ENCODE results near the gene DDX54.
A peak's percentile ranks its signal among the peaks of the same experiment; 100 is the strongest.

Gene DDX54

DNA sequence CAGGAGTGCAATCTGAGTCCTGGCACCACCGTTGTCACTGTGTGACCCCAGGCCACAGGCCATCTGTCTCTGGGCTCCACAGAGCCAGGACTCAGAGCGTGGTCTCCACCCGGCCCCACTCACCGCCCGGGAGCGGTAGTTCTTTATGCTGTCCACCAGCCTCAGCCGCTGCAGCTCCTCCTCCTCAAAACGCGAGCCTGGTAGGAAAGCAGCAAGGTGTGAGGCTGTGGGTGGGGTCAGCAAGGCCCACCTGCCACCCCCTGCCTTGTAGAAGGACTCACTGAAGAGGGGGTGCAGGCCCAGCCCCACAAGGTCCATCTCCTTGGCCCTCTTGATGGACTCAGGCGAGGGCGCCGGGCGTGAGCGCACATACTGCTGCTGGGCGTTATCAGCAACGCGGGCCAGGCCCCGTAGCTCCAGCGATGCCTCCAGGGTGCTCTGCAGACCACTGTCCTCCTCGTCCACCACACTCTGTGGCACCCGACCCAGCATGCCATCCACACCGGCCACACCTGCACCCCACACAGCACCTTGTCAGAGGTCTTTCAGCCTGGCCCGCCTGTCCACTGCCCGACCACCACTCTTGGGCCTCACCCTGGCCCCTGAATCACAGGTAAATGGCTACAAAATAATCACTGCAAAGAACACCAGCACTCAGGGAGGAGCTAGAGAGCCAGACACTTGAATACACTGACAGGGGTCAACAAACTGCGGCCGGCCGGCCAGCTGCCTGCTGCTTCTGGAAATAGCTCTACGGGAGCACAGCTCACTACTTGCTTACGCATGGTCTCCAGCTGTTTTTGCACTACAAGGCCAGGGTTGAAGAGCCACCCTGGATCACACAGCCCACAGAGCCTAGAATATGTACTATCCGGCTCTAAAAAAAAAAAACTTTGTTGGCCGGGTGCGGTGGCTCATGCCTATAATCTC lies 19.5 kb downstream of the DDX54 start:
- Mint-ChIP-seq H3K4me3 (no peak overlapping the region), H3K36me3 (peaks cover 2% of the 10 kb centered on the region), H3K27me3 (no peaks in the 10 kb centered on the region)

DNA sequence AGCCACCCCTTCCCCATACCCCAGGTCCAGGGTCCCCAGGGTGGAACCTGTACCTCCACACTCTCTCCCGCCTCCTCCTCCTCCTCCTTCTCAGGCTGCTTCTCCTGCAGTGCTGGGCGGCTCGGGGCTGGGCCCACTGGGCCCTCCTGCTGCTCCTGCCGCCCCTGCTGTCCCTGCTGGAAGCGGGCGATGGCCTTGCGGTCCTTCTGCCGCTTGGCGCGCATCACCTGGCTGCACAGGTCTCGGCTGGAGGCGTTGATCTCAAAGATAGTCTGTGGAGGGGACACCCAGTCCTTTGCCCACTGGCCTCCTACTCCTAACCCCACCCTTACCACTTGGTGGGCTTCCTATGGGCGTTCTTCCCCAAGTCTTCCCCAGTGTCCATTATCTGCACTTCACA lies 21.3 kb downstream of the DDX54 start:
- no peaks in the 10 kb centered on the region for H3K9me3 Mint-ChIP-seq (ENCODE audit: low read depth)
- no peaks in the 10 kb centered on the region for H3K4me1 Mint-ChIP-seq (ENCODE audit: low read depth)
- no peaks in the 10 kb centered on the region for H3K27me3 Mint-ChIP-seq
- peaks cover 2% of the 10 kb centered on the region for H3K36me3 Mint-ChIP-seq
- no peak overlapping the region for H3K4me3 Mint-ChIP-seq
- no peak overlapping the region for H3K27ac Mint-ChIP-seq

More for the DNA sequence above, 19.5 kb downstream of the DDX54 start:
- H3K9me3 Mint-ChIP-seq (ENCODE audit: low read depth), result no peaks in the 10 kb centered on the region
- H3K4me1 Mint-ChIP-seq (ENCODE audit: low read depth), result no peaks in the 10 kb centered on the region
- no peak overlapping the region for H3K27ac Mint-ChIP-seq

DNA sequence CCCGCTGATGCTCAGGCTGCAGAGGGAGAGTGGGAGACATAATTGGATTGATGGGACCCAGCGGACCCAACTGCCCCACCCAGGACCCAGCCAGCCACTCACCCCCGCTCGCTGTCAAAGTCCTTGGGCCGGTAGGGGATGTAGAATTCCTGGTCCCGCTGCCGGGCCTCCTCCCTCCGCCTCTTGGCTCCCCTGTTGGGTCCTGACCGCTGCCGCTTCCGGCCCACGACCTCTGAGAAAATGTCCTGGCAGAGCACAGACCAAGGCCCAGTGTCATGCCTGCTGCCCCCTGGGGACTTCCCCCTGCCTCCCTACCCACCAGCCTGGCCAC lies 22.3 kb downstream of the DDX54 start:
- H3K4me1 Mint-ChIP-seq (ENCODE audit: low read depth), result no peaks in the 10 kb centered on the region
- peaks cover 2% of the 10 kb centered on the region for H3K36me3 Mint-ChIP-seq
- H3K27ac Mint-ChIP-seq, result no peak overlapping the region
- no peak overlapping the region for H3K4me3 Mint-ChIP-seq
- no peaks in the 10 kb centered on the region for H3K27me3 Mint-ChIP-seq
- H3K9me3 Mint-ChIP-seq (ENCODE audit: low read depth), result no peaks in the 10 kb centered on the region

DNA sequence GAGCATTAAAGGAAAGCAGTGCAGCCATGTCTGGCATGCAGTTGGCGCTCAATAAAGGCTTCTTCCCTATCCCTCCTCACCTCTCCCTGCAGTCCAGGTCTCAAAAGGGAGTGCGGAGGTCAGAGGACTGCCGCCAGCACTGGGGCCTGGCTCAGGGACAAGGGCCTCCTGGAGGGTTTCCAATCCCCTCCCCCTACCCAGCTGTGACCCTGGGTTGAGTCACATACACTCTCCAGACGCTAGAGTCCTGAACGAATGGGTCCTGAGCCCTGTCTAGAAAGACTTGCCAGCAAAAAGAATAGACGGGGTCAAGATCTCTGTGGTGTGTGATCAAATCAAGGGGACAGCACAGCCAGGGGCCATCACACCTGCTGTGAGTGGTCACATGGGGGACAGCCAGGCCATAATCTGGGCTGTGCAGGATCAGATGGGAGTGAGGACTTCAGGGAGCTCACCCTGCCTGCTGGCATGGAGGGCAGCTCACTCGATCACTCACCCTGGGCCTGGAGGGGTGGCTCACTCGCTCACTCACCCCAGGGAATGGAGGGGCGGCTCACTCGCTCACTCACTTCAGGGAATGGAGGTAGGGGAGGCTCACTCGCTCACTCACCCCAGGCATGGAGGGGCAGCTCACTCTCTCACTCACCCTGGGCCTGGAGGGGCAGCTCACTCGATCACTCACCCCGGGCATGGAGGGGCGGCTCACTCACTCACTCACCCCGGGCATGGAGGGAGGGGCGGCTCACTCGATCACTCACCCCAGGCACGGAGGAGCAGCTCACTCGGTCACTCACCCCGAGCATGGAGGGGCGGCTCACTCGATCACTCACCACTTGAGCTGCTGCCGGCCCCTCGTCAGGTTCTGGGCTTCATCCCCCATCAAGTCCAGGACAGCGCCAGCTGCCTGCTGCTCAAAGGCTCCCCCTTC lies 22.9 kb downstream of the DDX54 start:
- no peaks in the 10 kb centered on the region for H3K27me3 Mint-ChIP-seq
- H3K36me3 Mint-ChIP-seq, result peaks cover 2% of the 10 kb centered on the region
- no peaks in the 10 kb centered on the region for H3K9me3 Mint-ChIP-seq (ENCODE audit: low read depth)
- no peak overlapping the region for H3K27ac Mint-ChIP-seq
- no peaks in the 10 kb centered on the region for H3K4me1 Mint-ChIP-seq (ENCODE audit: low read depth)
- no peak overlapping the region for H3K4me3 Mint-ChIP-seq

- Mint-ChIP-seq H3K9me3 (ENCODE audit: low read depth) (no peaks in the 10 kb centered on the region), H3K27ac (no peak overlapping the region), H3K27me3 (no peaks in the 10 kb centered on the region), H3K4me1 (ENCODE audit: low read depth) (peaks cover 5% of the 10 kb centered on the region), H3K36me3 (peaks cover 2% of the 10 kb centered on the region), H3K4me3 (no peak overlapping the region)
These were observed 23.8 kb downstream of the DDX54 start for GRCh38 chr12:113161415-113162016.

DNA sequence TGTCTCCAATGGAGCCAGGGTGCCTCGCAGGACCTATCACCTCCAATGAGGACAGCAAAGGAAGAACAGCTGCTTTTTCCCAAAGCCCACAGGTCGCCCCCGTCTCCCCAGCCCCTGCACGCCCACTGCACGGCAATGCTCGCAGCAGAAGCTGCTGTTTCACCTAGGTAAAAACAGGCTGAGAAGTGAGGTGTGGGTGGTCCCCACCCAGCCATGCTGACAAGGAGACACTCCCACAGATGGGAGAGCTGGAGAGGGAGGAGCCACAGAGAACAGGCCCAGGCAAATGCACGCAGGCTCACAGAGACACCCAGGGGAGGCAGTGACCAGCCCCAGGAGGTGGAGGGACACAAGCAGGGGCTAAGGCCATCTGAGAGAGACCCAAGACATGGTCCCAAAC lies 25.3 kb downstream of the DDX54 start:
- Mint-ChIP-seq H3K36me3 (peaks cover 2% of the 10 kb centered on the region), H3K4me3 (no peak overlapping the region), H3K27ac (no peak overlapping the region), H3K4me1 (ENCODE audit: low read depth) (peaks cover 11% of the 10 kb centered on the region), H3K27me3 (no peaks in the 10 kb centered on the region), H3K9me3 (ENCODE audit: low read depth) (no peaks in the 10 kb centered on the region)

DNA sequence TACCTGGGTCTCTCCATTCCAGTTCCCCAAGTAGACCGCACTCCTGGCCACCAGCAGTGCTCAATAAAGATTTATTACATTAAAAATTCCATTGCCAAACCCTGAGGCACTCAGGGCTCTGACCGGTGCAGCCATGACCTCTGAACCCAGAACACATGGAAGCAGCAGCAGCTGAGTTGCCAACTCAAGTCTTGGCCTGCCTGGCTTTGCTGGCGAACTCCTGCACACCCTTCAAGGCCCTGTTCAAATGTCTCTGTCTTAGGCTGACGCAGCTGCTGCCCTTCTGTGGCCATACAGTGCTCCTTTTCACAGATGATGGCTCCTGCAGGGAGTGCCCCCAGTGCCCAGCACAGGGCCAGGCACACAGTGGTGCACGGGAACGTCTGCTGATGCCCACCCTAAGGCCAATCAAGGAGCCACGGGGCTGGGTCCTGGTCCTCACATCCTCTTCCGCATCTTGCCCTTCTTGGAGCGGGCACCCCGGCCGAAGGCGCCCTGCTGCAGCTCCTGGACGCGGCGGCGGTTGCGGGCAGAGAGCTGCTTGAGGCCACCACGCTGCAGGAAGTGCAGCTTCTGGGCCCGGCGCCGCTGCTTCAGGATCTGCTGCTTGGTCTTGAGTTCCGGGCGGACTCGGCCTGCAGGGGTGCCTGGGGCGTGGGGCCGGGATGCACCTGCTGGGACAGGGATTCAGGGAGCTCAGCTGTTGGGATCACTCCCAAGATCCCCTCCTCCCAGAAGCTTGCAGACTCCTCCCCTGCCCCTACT lies 26.7 kb downstream of the DDX54 start:
- no peaks in the 10 kb centered on the region for H3K9me3 Mint-ChIP-seq (ENCODE audit: low read depth)
- no peak overlapping the region for H3K4me3 Mint-ChIP-seq
- no peak overlapping the region for H3K27ac Mint-ChIP-seq
- H3K4me1 Mint-ChIP-seq (ENCODE audit: low read depth), result peaks cover 17% of the 10 kb centered on the region
- H3K36me3 Mint-ChIP-seq, result peaks cover 2% of the 10 kb centered on the region
- no peaks in the 10 kb centered on the region for H3K27me3 Mint-ChIP-seq

DNA sequence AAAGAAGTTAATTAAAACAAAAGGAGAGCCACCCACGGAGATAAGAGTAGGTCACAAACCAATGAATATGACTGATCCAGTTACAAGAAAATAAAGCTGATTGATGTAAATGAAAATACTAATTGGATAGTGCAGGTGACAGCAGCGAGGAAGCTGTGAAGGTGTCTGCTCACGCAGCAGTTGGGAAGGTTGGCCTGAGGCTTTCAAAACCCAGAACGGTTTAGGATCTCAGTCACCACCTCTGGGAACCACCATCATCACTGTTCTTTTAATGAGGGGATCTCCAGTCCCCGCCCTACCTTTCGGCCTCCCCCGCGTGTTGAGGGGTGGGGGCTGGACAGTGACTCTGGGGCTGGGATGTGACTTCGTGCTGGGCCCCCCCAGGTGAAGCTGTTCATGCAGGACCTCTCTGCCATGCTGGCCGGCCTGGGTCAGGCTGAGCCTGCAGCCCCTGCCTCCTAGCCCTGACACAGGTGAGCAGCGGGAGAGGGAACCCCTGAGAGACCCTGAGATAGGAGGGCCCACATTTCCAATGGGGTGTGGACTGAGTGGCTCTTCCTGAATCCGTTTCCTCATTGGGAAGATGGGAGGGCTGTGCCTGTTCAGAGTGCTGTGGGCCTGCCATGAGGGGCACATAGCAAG lies 27.9 kb downstream of the DDX54 start:
- Mint-ChIP-seq H3K27me3 (no peaks in the 10 kb centered on the region), H3K36me3 (peaks cover 2% of the 10 kb centered on the region), H3K27ac (peak overlapping the region; percentile 54), H3K4me1 (ENCODE audit: low read depth) (peaks cover 20% of the 10 kb centered on the region), H3K9me3 (ENCODE audit: low read depth) (no peaks in the 10 kb centered on the region), H3K4me3 (no peak overlapping the region)

GRCh38 chr12:113155646-113156045 lies 29.6 kb downstream of the DDX54 start:
- no peaks in the 10 kb centered on the region for H3K9me3 Mint-ChIP-seq (ENCODE audit: low read depth)
- H3K36me3 Mint-ChIP-seq, result peaks cover 2% of the 10 kb centered on the region
- H3K4me1 Mint-ChIP-seq (ENCODE audit: low read depth), result peaks cover 24% of the 10 kb centered on the region
- H3K4me3 Mint-ChIP-seq, result no peak overlapping the region
- no peak overlapping the region for H3K27ac Mint-ChIP-seq
- no peaks in the 10 kb centered on the region for H3K27me3 Mint-ChIP-seq

- Mint-ChIP-seq H3K27ac (no peak overlapping the region), H3K27me3 (no peaks in the 10 kb centered on the region), H3K9me3 (ENCODE audit: low read depth) (no peaks in the 10 kb centered on the region), H3K4me3 (no peak overlapping the region), H3K4me1 (ENCODE audit: low read depth) (peaks cover 24% of the 10 kb centered on the region), H3K36me3 (no peaks in the 10 kb centered on the region)
These were observed 30.2 kb downstream of the DDX54 start for GRCh38 chr12:113155060-113155459.

DNA sequence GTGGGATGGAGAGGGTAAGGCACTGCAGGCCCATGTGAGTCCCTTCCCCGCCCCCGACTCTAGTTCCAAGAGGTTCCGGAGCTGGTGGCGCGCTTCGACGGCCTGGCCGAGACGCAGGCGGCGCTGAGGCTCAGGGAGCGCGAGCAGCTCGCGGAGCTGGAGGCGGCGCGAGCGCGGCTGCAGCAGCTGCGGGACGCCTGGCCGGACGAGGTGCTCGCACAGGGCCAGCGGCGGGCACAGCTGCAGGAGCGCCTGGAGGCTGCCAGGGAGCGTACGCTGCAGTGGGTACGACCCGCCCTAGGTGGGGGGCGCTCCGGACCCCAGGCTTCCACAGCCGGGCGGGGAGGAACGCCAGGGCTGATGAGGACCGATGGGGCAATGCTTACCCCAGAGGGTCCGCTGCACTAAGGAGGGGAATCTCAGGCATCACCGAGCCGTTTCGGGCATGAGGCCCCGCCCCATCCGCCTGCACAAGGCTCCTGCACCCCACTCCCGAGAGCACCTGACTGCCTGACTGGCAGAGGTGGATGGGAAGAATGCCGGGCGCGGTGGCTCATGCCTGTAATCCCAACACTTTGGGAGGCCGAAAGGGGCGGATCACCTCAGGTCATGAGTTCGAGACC lies 30.8 kb downstream of the DDX54 start:
- Mint-ChIP-seq H3K27me3 (no peaks in the 10 kb centered on the region), H3K27ac (no peak overlapping the region), H3K36me3 (no peaks in the 10 kb centered on the region), H3K4me1 (ENCODE audit: low read depth) (peaks cover 24% of the 10 kb centered on the region), H3K4me3 (peak overlapping the region; percentile 68), H3K9me3 (ENCODE audit: low read depth) (no peaks in the 10 kb centered on the region)

- H3K36me3 Mint-ChIP-seq, result no peaks in the 10 kb centered on the region
- peak overlapping the region; percentile 71 for H3K4me3 Mint-ChIP-seq
- peaks cover 24% of the 10 kb centered on the region for H3K4me1 Mint-ChIP-seq (ENCODE audit: low read depth)
- H3K27ac Mint-ChIP-seq, result peak overlapping the region; percentile 54
- H3K9me3 Mint-ChIP-seq (ENCODE audit: low read depth), result no peaks in the 10 kb centered on the region
- no peaks in the 10 kb centered on the region for H3K27me3 Mint-ChIP-seq
These were observed 32.2 kb downstream of the DDX54 start for GRCh38 chr12:113152835-113153814.
